ENCODE results near the gene CPEB2.
A peak's percentile ranks its signal among the peaks of the same experiment; 100 is the strongest.

CPEB2 gene

GRCh38 chr4:15001869-15002658 is at the start of gene CPEB2:
Gene CPEB2, plus strand, starts transcription at chr4:15002481. Its CDS starts 193 bp downstream, at chr4:15002674.
- peak; percentile 94 for DNase-seq

GRCh38 chr4:14958436-14958835 is 43.8 kb upstream of the CPEB2 start:
- no peak for DNase-seq

GRCh38 chr4:14961292-14961691 is 41.0 kb upstream of the CPEB2 start:
- no peak for DNase-seq

- DNase-seq: no peak
Observed at GRCh38 chr4:14965071-14965470, 37.2 kb upstream of the CPEB2 start.

- no peak for DNase-seq
Observed at GRCh38 chr4:14967982-14968381, 34.3 kb upstream of the CPEB2 start.

- no peak for DNase-seq
Observed at GRCh38 chr4:14977830-14978229, 24.5 kb upstream of the CPEB2 start.

- no peak for DNase-seq
Observed at GRCh38 chr4:14984448-14984847, 17.8 kb upstream of the CPEB2 start.

GRCh38 chr4:14985161-14985560 is 17.1 kb upstream of the CPEB2 start:
- no peak for DNase-seq

GRCh38 chr4:14985843-14986242 is 16.4 kb upstream of the CPEB2 start:
- DNase-seq: no peak

- no peak for DNase-seq
Observed at GRCh38 chr4:14987054-14987453, 15.2 kb upstream of the CPEB2 start.

- DNase-seq: no peak
Observed at GRCh38 chr4:14990484-14990883, 11.8 kb upstream of the CPEB2 start.

- no peak for DNase-seq
Observed at GRCh38 chr4:14994242-14994641, 8.0 kb upstream of the CPEB2 start.

GRCh38 chr4:15001248-15001868 is 923 bp upstream of the CPEB2 start:
- peak; percentile 60 for DNase-seq

- peak; percentile 86 for DNase-seq
Observed at GRCh38 chr4:15002659-15003400, 549 bp downstream of the CPEB2 start.

- DNase-seq: peak; percentile 70
Observed at GRCh38 chr4:15003401-15003890, 1.2 kb downstream of the CPEB2 start.

GRCh38 chr4:15003891-15004738 is 1.8 kb downstream of the CPEB2 start:
- DNase-seq: peak; percentile 70

- DNase-seq: peak; percentile 47
Observed at GRCh38 chr4:15004739-15005301, 2.5 kb downstream of the CPEB2 start.

GRCh38 chr4:15005474-15006115 is 3.3 kb downstream of the CPEB2 start:
- no peak for DNase-seq

GRCh38 chr4:15006416-15007024 is 4.2 kb downstream of the CPEB2 start:
- DNase-seq: no peak

GRCh38 chr4:15007201-15007600 is 4.9 kb downstream of the CPEB2 start:
- DNase-seq: no peak

GRCh38 chr4:15010038-15010585 is 7.8 kb downstream of the CPEB2 start:
- DNase-seq: no peak

All from CD4-positive, alpha-beta T cell treated with Interleukin-17A for 4 hours (primary cell).